ENCODE results near the gene MRPL54.

The MRPL54 gene

GRCh38 chr19:3732108-3732507 is 30.4 kb upstream of the MRPL54 start:
- TF ChIP-seq CTCF (conservative IDR thresholded peaks at IDR 0.05; ENCODE audit: control insufficient read depth, insufficient read depth, low read depth, low read length): no peak
- no peak for DNase-seq (ENCODE audit: low read depth)
- H3K4me3 ChIP-seq (ENCODE audit: control insufficient read depth, low read depth, low read length): no peak overlapping the region

- no peak for TF ChIP-seq CTCF (conservative IDR thresholded peaks at IDR 0.05; ENCODE audit: control insufficient read depth, insufficient read depth, low read depth, low read length)
- DNase-seq (ENCODE audit: low read depth): no peak
- no peak overlapping the region for H3K4me3 ChIP-seq (ENCODE audit: control insufficient read depth, low read depth, low read length)
Observed at GRCh38 chr19:3733549-3734309, 28.8 kb upstream of the MRPL54 start.

DNA sequence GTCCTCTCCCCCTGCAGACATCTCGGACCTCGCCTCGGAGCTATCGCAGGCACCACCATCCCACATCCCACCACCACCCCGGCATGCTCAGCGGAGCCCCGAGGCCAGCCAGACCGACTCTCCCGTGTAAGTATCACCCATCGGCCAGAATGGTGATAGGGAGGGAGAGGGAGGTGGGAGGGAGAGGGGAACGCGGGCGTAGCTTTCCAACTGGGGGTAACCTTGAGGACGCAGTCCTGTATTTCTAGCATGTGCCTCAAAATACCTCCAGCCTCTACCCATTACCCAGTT is 28.2 kb upstream of the MRPL54 start:
- H3K4me3 ChIP-seq (ENCODE audit: control insufficient read depth, low read depth, low read length): no peak overlapping the region
- DNase-seq (ENCODE audit: low read depth): no peak
- no peak for TF ChIP-seq CTCF (conservative IDR thresholded peaks at IDR 0.05; ENCODE audit: control insufficient read depth, insufficient read depth, low read depth, low read length)

- no peak overlapping the region for H3K4me3 ChIP-seq (ENCODE audit: control insufficient read depth, low read depth, low read length)
- DNase-seq (ENCODE audit: low read depth): no peak
- TF ChIP-seq CTCF (conservative IDR thresholded peaks at IDR 0.05; ENCODE audit: control insufficient read depth, insufficient read depth, low read depth, low read length): no peak
Observed at GRCh38 chr19:3736106-3736724, 26.3 kb upstream of the MRPL54 start.

- no peak for TF ChIP-seq CTCF (conservative IDR thresholded peaks at IDR 0.05; ENCODE audit: control insufficient read depth, insufficient read depth, low read depth, low read length)
- DNase-seq (ENCODE audit: low read depth): no peak
Observed at GRCh38 chr19:3737487-3738205, 24.8 kb upstream of the MRPL54 start.

DNA sequence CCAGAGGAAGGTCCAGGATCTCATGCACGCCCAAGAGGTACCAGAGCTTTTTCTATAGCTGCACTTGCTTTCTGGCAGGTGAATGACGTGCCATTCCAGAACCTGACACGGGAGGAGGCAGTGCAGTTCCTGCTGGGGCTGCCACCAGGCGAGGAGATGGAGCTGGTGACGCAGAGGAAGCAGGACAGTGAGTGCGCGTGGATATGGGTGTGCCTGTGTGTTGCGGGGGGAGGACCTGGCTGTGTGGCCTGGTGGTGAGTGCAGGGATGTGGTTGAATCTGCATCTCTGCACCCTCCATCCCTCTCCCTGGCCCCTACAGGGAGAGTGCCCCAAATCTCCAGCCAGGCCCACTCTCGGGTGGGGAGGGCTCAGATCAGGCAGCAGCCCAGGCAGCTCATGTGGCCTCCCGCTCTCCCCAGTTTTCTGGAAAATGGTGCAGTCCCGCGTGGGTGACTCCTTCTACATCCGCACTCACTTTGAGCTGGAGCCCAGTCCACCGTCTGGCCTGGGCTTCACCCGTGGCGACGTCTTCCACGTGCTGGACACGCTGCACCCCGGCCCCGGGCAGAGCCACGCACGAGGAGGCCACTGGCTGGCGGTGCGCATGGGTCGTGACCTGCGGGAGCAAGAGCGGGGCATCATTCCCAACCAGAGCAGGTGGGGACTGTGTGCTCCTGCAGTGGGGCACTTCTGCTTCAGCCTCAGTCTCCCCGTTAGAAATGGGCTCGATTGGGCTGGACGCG is 23.8 kb upstream of the MRPL54 start:
- no peak overlapping the region for H3K4me3 ChIP-seq (ENCODE audit: control insufficient read depth, low read depth, low read length)
- TF ChIP-seq CTCF (conservative IDR thresholded peaks at IDR 0.05; ENCODE audit: control insufficient read depth, insufficient read depth, low read depth, low read length): no peak
- no peak for DNase-seq (ENCODE audit: low read depth)

More at GRCh38 chr19:3737487-3738205, 24.8 kb upstream of the MRPL54 start:
- no peak overlapping the region for H3K4me3 ChIP-seq (ENCODE audit: control insufficient read depth, low read depth, low read length)
